Rectal smooth muscle tissue (tissue), 1 donor: ENCODE data around the gene ACBD4.

ENCODE experiments used
- H3K27ac ChIP-seq: one replicate; pipeline ENCODE4 v1.7.0; 2013; ENCODE audit warnings: low read depth, low read length, inconsistent platforms
- H3K27me3 ChIP-seq: one replicate; pipeline ENCODE4 v1.7.0; 2013; ENCODE audit warnings: low read length; ENCODE audit not compliant: control insufficient read depth, insufficient read depth
- H3K36me3 ChIP-seq: one replicate; pipeline ENCODE4 v1.7.0; 2013; ENCODE audit warnings: low read length; ENCODE audit not compliant: control insufficient read depth, insufficient read depth
- H3K4me1 ChIP-seq: one replicate; pipeline ENCODE4 v1.7.0; 2013; ENCODE audit warnings: low read length; ENCODE audit not compliant: control insufficient read depth, insufficient read depth
- H3K4me3 ChIP-seq: one replicate; pipeline ENCODE4 v1.7.0; 2013; ENCODE audit warnings: low read length
- H3K9ac ChIP-seq: one replicate; pipeline ENCODE4 v1.7.0; 2013; ENCODE audit warnings: low read length

Gene ACBD4

GRCh38 chr17:45162025-45162687 lies 26.7 kb downstream of the ACBD4 start:
- Histone ChIP-seq H3K4me1 (peaks cover 19% of the 10 kb centered on the region), H3K4me3 (peak overlapping the region; percentile 70), H3K36me3 (no peaks in the 10 kb centered on the region), H3K9ac (no peak overlapping the region), H3K27ac (peak overlapping the region; percentile 44), H3K27me3 (no peaks in the 10 kb centered on the region)

GRCh38 chr17:45164734-45165269 lies 29.3 kb downstream of the ACBD4 start:
- peaks cover 7% of the 10 kb centered on the region for H3K4me1 ChIP-seq
- no peak overlapping the region for H3K27ac ChIP-seq
- H3K27me3 ChIP-seq = no peaks in the 10 kb centered on the region
- H3K36me3 ChIP-seq = no peaks in the 10 kb centered on the region
- H3K9ac ChIP-seq = no peak overlapping the region
- no peak overlapping the region for H3K4me3 ChIP-seq

- Histone ChIP-seq H3K27ac (no peak overlapping the region), H3K36me3 (no peaks in the 10 kb centered on the region), H3K27me3 (no peaks in the 10 kb centered on the region), H3K9ac (no peak overlapping the region), H3K4me3 (no peak overlapping the region), H3K4me1 (peaks cover 17% of the 10 kb centered on the region)
These were observed 33.7 kb downstream of the ACBD4 start for GRCh38 chr17:45168991-45169752.

GRCh38 chr17:45170280-45170930 lies 34.9 kb downstream of the ACBD4 start:
- peaks cover 17% of the 10 kb centered on the region for H3K4me1 ChIP-seq
- H3K9ac ChIP-seq = no peak overlapping the region
- H3K27ac ChIP-seq = peak overlapping the region; percentile 97
- H3K4me3 ChIP-seq = no peak overlapping the region
- H3K36me3 ChIP-seq = no peaks in the 10 kb centered on the region
- H3K27me3 ChIP-seq = no peaks in the 10 kb centered on the region

- Histone ChIP-seq H3K4me3 (peak overlapping the region; percentile 58), H3K27me3 (no peaks in the 10 kb centered on the region), H3K4me1 (peaks cover 17% of the 10 kb centered on the region), H3K27ac (peak overlapping the region; percentile 97), H3K9ac (no peak overlapping the region), H3K36me3 (no peaks in the 10 kb centered on the region)
These were observed 35.4 kb downstream of the ACBD4 start for GRCh38 chr17:45170931-45171337.

GRCh38 chr17:45171338-45172231 lies 36.1 kb downstream of the ACBD4 start:
- Histone ChIP-seq H3K4me1 (peaks cover 20% of the 10 kb centered on the region), H3K9ac (peak overlapping the region; percentile 53), H3K27ac (peak overlapping the region; percentile 97), H3K4me3 (peak overlapping the region; percentile 58), H3K36me3 (no peaks in the 10 kb centered on the region), H3K27me3 (no peaks in the 10 kb centered on the region)

GRCh38 chr17:45172232-45172540 lies 36.7 kb downstream of the ACBD4 start:
- peak overlapping the region; percentile 58 for H3K4me3 ChIP-seq
- H3K27me3 ChIP-seq = no peaks in the 10 kb centered on the region
- H3K9ac ChIP-seq = peak overlapping the region; percentile 53
- H3K27ac ChIP-seq = peak overlapping the region; percentile 97
- H3K4me1 ChIP-seq = peaks cover 20% of the 10 kb centered on the region
- H3K36me3 ChIP-seq = no peaks in the 10 kb centered on the region

- Histone ChIP-seq H3K36me3 (no peaks in the 10 kb centered on the region), H3K4me1 (peaks cover 20% of the 10 kb centered on the region), H3K27ac (peak overlapping the region; percentile 97), H3K27me3 (no peaks in the 10 kb centered on the region), H3K4me3 (peak overlapping the region; percentile 58), H3K9ac (peak overlapping the region; percentile 53)
These were observed 37.2 kb downstream of the ACBD4 start for GRCh38 chr17:45172541-45173286.

- no peaks in the 10 kb centered on the region for H3K36me3 ChIP-seq
- H3K9ac ChIP-seq = no peak overlapping the region
- H3K4me3 ChIP-seq = no peak overlapping the region
- no peaks in the 10 kb centered on the region for H3K27me3 ChIP-seq
- no peak overlapping the region for H3K27ac ChIP-seq
- peaks cover 17% of the 10 kb centered on the region for H3K4me1 ChIP-seq
These were observed 40.2 kb downstream of the ACBD4 start for GRCh38 chr17:45175759-45176115.

- no peak overlapping the region for H3K4me3 ChIP-seq
- H3K27ac ChIP-seq = no peak overlapping the region
- H3K4me1 ChIP-seq = peaks cover 3% of the 10 kb centered on the region
- no peak overlapping the region for H3K9ac ChIP-seq
- no peaks in the 10 kb centered on the region for H3K36me3 ChIP-seq
- H3K27me3 ChIP-seq = no peaks in the 10 kb centered on the region
These were observed 42.1 kb downstream of the ACBD4 start for GRCh38 chr17:45177563-45177962.

- Histone ChIP-seq H3K27me3 (no peaks in the 10 kb centered on the region), H3K4me1 (no peaks in the 10 kb centered on the region), H3K27ac (no peak overlapping the region), H3K4me3 (no peak overlapping the region), H3K36me3 (no peaks in the 10 kb centered on the region), H3K9ac (no peak overlapping the region)
These were observed 48.7 kb downstream of the ACBD4 start for GRCh38 chr17:45184144-45184543.
